CD4-positive, CD25-positive, alpha-beta regulatory T cell (primary cell): ENCODE measurements around the gene ICA1. TPM values are rescaled to one million over a fixed set of nuclear protein-coding genes. Genes with fewer than 3 reads are reported as not detected.

ENCODE experiments used
- ATAC-seq, 2 donors: fragments of 150-1000 bp; cut with Tn5 transposase; one replicate each; pipeline ENCODE4 v1.10.0; 2021; ENCODE audit warnings: low read depth in 2 of 2, moderate number of reproducible peaks in 2 of 2, moderate library complexity in 1 of 2
- DNase-seq, 3 donors: peaks; one replicate each; pipeline versions ENCODE4 v3.0.0 to v3.0.0-alpha.2; 2012 to 2022; ENCODE audit warnings: mixed read lengths in 1 of 3
- H3K27ac ChIP-seq: one replicate; pipeline ENCODE4 v1.7.0; 2013; ENCODE audit warnings: mild to moderate bottlenecking, low read length; ENCODE audit not compliant: insufficient read depth, poor library complexity, severe bottlenecking
- H3K27me3 ChIP-seq: one replicate; pipeline ENCODE4 v1.7.0; 2013; ENCODE audit warnings: low read length; ENCODE audit not compliant: control insufficient read depth, insufficient read depth
- H3K36me3 ChIP-seq: one replicate; pipeline ENCODE4 v1.7.0; 2013; ENCODE audit warnings: mild to moderate bottlenecking, low read length, moderate library complexity; ENCODE audit not compliant: control insufficient read depth, insufficient read depth
- H3K4me1 ChIP-seq: 2 replicates; pipeline ENCODE4 v1.7.0; 2013; ENCODE audit warnings: mild to moderate bottlenecking, low read length; ENCODE audit not compliant: insufficient read depth, control insufficient read depth, poor library complexity, severe bottlenecking
- H3K4me3 ChIP-seq: one replicate; pipeline ENCODE4 v1.7.0; 2013; ENCODE audit warnings: low read depth, mild to moderate bottlenecking, low read length, moderate library complexity
- H3K9me3 ChIP-seq, 2 experiments: 1 replicate in 1 of 2; 2 replicates in 1 of 2; pipeline ENCODE4 v1.7.0; 2013; ENCODE audit warnings: low read length in 2 of 2, mild to moderate bottlenecking in 1 of 2, moderate library complexity in 1 of 2; ENCODE audit not compliant: control insufficient read depth in 2 of 2
- H3K27ac Mint-ChIP-seq, 3 donors: one replicate each; pipeline ENCODE4 v1.8.0; 2020 to 2022; ENCODE audit warnings: mild to moderate bottlenecking in 3 of 3, mixed read lengths in 3 of 3, moderate library complexity in 2 of 3
- H3K27me3 Mint-ChIP-seq: one replicate; pipeline ENCODE4 v1.8.0; 2022; ENCODE audit warnings: mild to moderate bottlenecking, mixed read lengths
- H3K36me3 Mint-ChIP-seq: one replicate; pipeline ENCODE4 v1.8.0; 2020; ENCODE audit warnings: mixed read lengths
- H3K4me1 Mint-ChIP-seq, 4 donors: one replicate each; pipeline ENCODE4 v1.8.0; 2020 to 2022; ENCODE audit warnings: mixed read lengths in 4 of 4, mild to moderate bottlenecking in 1 of 4
- H3K4me3 Mint-ChIP-seq, 4 donors: one replicate each; pipeline ENCODE4 v1.8.0; 2020 to 2022; ENCODE audit warnings: mild to moderate bottlenecking in 4 of 4, mixed read lengths in 4 of 4, moderate library complexity in 3 of 4
- H3K9me3 Mint-ChIP-seq, 7 donors: one replicate each; pipeline ENCODE4 v1.8.0; 2020 to 2022; ENCODE audit warnings: mixed read lengths in 7 of 7, mild to moderate bottlenecking in 3 of 7, moderate library complexity in 2 of 7
- polyA plus RNA-seq, 4 donors: library from polyadenylated mRNA; unstranded; fragments of 300-500 nt; fragmentation: Illumina TruSeq; gene quantifications; one replicate each; pipeline ENCODE4 v1.2.3, GENCODE V29; 2021
- total RNA-seq: library from RNA; stranded (reverse); gene quantifications from one replicate; pipeline ENCODE4 v1.2.3, GENCODE V29; 2022

The ICA1 gene
- total and polyA plus RNA-seq, 5 donors from 2014 or later, result 11.3 to 33.5 (median 21.9) TPM

DNA sequence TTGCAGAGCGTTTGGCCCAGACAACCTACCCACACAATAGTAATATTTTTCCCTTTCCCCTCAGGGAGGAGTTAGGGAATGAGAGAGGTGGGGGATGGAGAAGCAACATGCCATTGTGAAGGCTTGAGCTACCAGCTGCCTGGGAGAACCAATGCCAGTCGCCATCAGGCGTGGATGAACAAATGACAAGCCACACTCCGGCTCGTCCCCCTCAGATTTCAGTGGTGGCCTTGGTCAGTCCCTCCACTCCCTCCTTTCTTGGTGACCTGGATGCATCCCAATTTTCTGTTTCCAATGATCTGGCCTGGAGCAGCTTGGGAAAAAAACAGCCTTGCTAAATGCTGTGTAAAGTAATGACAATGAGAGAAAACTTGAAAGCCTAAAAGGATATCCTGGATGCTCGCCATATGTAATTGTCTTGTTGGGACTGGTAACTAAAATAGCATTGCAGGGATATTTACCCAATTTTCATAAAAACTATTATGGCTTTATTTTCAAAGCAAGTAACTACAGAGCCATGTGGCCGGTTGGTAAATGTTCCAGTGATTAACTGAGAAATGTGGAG is 110.7 kb downstream of the ICA1 start:
- peaks cover 32 to 80% (median 44%) of the 10 kb centered on the region in 4 donors for H3K4me1 Mint-ChIP-seq
- H3K9me3 ChIP-seq, result no peaks in the 10 kb centered on the region
- no peaks in the 10 kb centered on the region for H3K27me3 ChIP-seq
- H3K4me3 Mint-ChIP-seq, result peak overlapping the region in 2 of 4 donors; percentile 7 to 92
- ATAC-seq, result no peak
- no peak overlapping the region for H3K4me3 ChIP-seq
- H3K27ac Mint-ChIP-seq, result peak overlapping the region; percentile 86 to 92 (median 87)
- peaks cover 6% of the 10 kb centered on the region for H3K36me3 Mint-ChIP-seq
- peaks cover 33% of the 10 kb centered on the region for H3K4me1 ChIP-seq
- peaks cover 0 to 2% (median 0%) of the 10 kb centered on the region in 7 donors for H3K9me3 Mint-ChIP-seq
- no peaks in the 10 kb centered on the region for H3K36me3 ChIP-seq
- no peak for DNase-seq
- H3K27me3 Mint-ChIP-seq, result no peaks in the 10 kb centered on the region
- H3K27ac ChIP-seq, result no peak overlapping the region

DNA sequence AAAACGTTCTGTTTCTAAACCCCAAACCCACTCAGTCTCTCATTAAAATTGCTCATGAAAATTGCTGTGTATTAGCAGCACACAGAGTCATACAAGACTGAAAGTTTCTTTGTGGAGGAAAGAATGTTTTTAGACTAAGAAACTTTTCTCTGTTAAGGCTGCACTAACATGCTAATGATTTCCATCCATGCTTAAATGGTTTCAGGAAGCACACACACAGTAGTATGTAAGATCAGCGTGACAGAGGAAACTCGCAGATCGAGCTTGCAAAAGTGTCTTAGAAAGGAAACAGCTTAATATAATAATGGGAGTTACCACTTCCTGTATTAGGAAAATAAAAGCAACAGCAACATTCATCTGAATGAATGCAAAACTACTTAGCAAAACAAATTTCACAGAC is 112.7 kb downstream of the ICA1 start:
- Histone ChIP-seq H3K27me3 (no peaks in the 10 kb centered on the region), H3K27ac (peak overlapping the region; percentile 87), H3K4me1 (peaks cover 45% of the 10 kb centered on the region), H3K36me3 (no peaks in the 10 kb centered on the region), H3K4me3 (peak overlapping the region; percentile 60), H3K9me3 (no peaks in the 10 kb centered on the region)
- Mint-ChIP-seq H3K9me3 (peaks cover 0 to 2% (median 0%) of the 10 kb centered on the region in 7 donors), H3K4me3 (peak overlapping the region; percentile 68 to 92 (median 74)), H3K36me3 (peaks cover 3% of the 10 kb centered on the region), H3K27me3 (no peaks in the 10 kb centered on the region), H3K4me1 (peaks cover 48 to 91% (median 59%) of the 10 kb centered on the region in 4 donors), H3K27ac (peak overlapping the region; percentile 86 to 96 (median 87))
- DNase-seq (peak in 1 of 3 donors; percentile 58), ATAC-seq (peak; percentile 37 to 51)

GRCh38 chr7:8147760-8148463 is 114.1 kb downstream of the ICA1 start:
- ATAC-seq, result no peak
- H3K4me3 ChIP-seq, result peak overlapping the region; percentile 60
- H3K27me3 ChIP-seq, result no peaks in the 10 kb centered on the region
- peak overlapping the region; percentile 87 to 96 (median 90) for H3K27ac Mint-ChIP-seq
- no peaks in the 10 kb centered on the region for H3K36me3 ChIP-seq
- H3K4me3 Mint-ChIP-seq, result peak overlapping the region in 3 of 4 donors; percentile 20 to 92 (median 52)
- H3K9me3 Mint-ChIP-seq, result peaks cover 0 to 1% (median 0%) of the 10 kb centered on the region in 7 donors
- H3K4me1 Mint-ChIP-seq, result peaks cover 61 to 96% (median 67%) of the 10 kb centered on the region in 4 donors
- DNase-seq, result no peak
- peaks cover 58% of the 10 kb centered on the region for H3K4me1 ChIP-seq
- peaks cover 2% of the 10 kb centered on the region for H3K36me3 Mint-ChIP-seq
- H3K27me3 Mint-ChIP-seq, result no peaks in the 10 kb centered on the region
- H3K27ac ChIP-seq, result peak overlapping the region; percentile 87
- no peaks in the 10 kb centered on the region for H3K9me3 ChIP-seq

GRCh38 chr7:8146788-8147413 is 115.1 kb downstream of the ICA1 start:
- no peak for ATAC-seq
- DNase-seq, result no peak
- H3K27me3 Mint-ChIP-seq, result no peaks in the 10 kb centered on the region
- H3K4me3 Mint-ChIP-seq, result peak overlapping the region; percentile 4 to 92 (median 47)
- H3K27ac Mint-ChIP-seq, result peak overlapping the region; percentile 86 to 96 (median 96)
- Histone ChIP-seq H3K4me3 (no peak overlapping the region), H3K36me3 (no peaks in the 10 kb centered on the region), H3K27ac (peak overlapping the region; percentile 87), H3K9me3 (no peaks in the 10 kb centered on the region), H3K4me1 (peaks cover 66% of the 10 kb centered on the region), H3K27me3 (no peaks in the 10 kb centered on the region)
- peaks cover 61 to 97% (median 70%) of the 10 kb centered on the region in 4 donors for H3K4me1 Mint-ChIP-seq
- H3K36me3 Mint-ChIP-seq, result no peaks in the 10 kb centered on the region
- H3K9me3 Mint-ChIP-seq, result no peaks in the 10 kb centered on the region

- DNase-seq (no peak), ATAC-seq (no peak)
- peaks cover 63 to 97% (median 71%) of the 10 kb centered on the region in 4 donors for H3K4me1 Mint-ChIP-seq
- H3K27me3 Mint-ChIP-seq, result no peaks in the 10 kb centered on the region
- H3K27me3 ChIP-seq, result no peaks in the 10 kb centered on the region
- H3K36me3 Mint-ChIP-seq, result no peaks in the 10 kb centered on the region
- H3K27ac Mint-ChIP-seq, result peak overlapping the region; percentile 86 to 96 (median 96)
- peaks cover 72% of the 10 kb centered on the region for H3K4me1 ChIP-seq
- H3K27ac ChIP-seq, result peak overlapping the region; percentile 87
- H3K9me3 ChIP-seq, result no peaks in the 10 kb centered on the region
- peak overlapping the region; percentile 44 to 92 (median 69) for H3K4me3 Mint-ChIP-seq
- H3K9me3 Mint-ChIP-seq, result no peaks in the 10 kb centered on the region
- H3K4me3 ChIP-seq, result peak overlapping the region; percentile 15
- no peaks in the 10 kb centered on the region for H3K36me3 ChIP-seq
Observed at GRCh38 chr7:8146106-8146787, 115.7 kb downstream of the ICA1 start.

- Mint-ChIP-seq H3K27ac (peak overlapping the region; percentile 86 to 96 (median 93)), H3K9me3 (no peaks in the 10 kb centered on the region), H3K4me1 (peaks cover 62 to 96% (median 69%) of the 10 kb centered on the region in 4 donors), H3K4me3 (peak overlapping the region; percentile 61 to 93 (median 68)), H3K36me3 (no peaks in the 10 kb centered on the region), H3K27me3 (no peaks in the 10 kb centered on the region)
- H3K9me3 ChIP-seq, result no peaks in the 10 kb centered on the region
- H3K27ac ChIP-seq, result peak overlapping the region; percentile 87
- peak overlapping the region; percentile 83 for H3K4me3 ChIP-seq
- no peaks in the 10 kb centered on the region for H3K27me3 ChIP-seq
- DNase-seq, result no peak
- peaks cover 75% of the 10 kb centered on the region for H3K4me1 ChIP-seq
- no peaks in the 10 kb centered on the region for H3K36me3 ChIP-seq
- no peak for ATAC-seq
Observed at GRCh38 chr7:8144856-8145255, 117.1 kb downstream of the ICA1 start.

- DNase-seq, result peak in 1 of 3 donors; percentile 48
- Mint-ChIP-seq H3K27ac (peak overlapping the region; percentile 86 to 96 (median 93)), H3K4me1 (peaks cover 62 to 96% (median 71%) of the 10 kb centered on the region in 4 donors), H3K27me3 (no peaks in the 10 kb centered on the region), H3K4me3 (peak overlapping the region; percentile 61 to 93 (median 68)), H3K9me3 (no peaks in the 10 kb centered on the region), H3K36me3 (no peaks in the 10 kb centered on the region)
- Histone ChIP-seq H3K27me3 (no peaks in the 10 kb centered on the region), H3K27ac (peak overlapping the region; percentile 87), H3K4me3 (peak overlapping the region; percentile 83), H3K4me1 (peaks cover 70% of the 10 kb centered on the region), H3K9me3 (no peaks in the 10 kb centered on the region), H3K36me3 (no peaks in the 10 kb centered on the region)
- peak; percentile 38 to 53 for ATAC-seq
Observed at GRCh38 chr7:8143151-8143874, 118.7 kb downstream of the ICA1 start.
